ENCODE results near the gene QSOX2.
"Not testable (repeated sequence)": the region's sequence is repeated elsewhere in the genome, so short reads cannot be mapped to it uniquely, and the experiment has no call there.

Gene QSOX2

GRCh38 chr9:136282272-136282861, 36.8 kb upstream of the QSOX2 start:
- DNase-seq = no peak

GRCh38 chr9:136281421-136282271, 36.0 kb upstream of the QSOX2 start:
- DNase-seq = no peak

DNA sequence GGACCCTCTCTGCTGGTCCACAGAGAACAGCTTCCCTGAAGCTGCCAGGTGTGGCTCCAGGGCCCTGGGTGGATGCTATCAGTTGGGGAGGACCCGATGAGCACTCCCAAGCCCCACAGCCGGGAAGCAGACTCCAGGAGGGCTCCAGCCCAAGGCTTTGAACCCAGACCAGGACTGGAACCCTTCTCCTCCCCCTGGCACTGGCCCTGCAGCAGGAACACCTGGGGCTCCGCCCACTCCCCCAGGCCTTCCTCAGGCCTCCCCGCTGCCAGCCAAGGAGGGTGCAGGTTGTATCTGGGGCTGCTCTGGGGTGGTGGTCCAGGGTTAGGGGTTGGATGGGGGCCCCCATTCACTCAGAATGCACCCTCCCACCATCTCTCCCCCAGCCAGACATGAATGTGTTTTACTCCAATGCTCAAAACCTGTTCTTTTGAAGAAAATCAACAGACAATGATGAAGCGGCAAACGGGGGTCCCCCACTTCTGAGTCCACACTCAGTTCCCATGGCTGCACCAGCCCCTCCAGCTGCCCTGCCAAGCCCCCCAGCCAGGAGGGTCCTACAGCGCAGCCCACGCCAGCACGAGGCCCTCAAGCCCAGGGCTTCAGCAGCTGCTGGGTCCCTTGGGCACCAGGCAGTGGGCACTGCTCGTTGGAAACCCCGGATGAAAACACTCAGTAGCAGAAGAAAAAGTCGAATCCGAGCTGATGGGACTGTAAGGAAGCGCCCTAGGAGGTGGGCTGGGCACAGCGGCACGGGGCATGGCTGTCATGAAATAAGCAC, 35.1 kb upstream of the QSOX2 start:
- no peak for DNase-seq

GRCh38 chr9:136279471-136279870, 33.9 kb upstream of the QSOX2 start:
- no peak for DNase-seq

DNA sequence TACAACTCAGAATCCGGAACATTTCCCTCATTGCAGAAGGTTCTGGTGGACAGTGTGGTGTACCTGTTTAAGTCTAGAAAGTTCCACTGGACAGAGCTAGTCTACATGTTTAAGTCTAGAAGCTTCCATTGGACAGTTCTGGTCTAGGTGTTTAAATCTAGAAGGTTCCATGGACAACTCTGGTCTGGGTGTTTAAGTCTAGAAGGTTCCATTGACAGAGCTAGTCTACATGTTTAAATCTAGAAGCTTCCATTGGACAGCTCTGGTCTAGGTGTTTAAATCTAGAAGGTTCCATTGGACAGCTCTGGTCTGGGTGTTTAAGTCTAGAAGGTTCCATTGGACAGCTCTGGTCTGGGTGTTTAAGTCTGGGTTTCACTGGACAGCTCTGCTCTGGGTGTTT, 33.3 kb upstream of the QSOX2 start:
- DNase-seq = no peak

- DNase-seq = no peak
These were observed 32.6 kb upstream of the QSOX2 start for GRCh38 chr9:136278221-136278620.

DNA sequence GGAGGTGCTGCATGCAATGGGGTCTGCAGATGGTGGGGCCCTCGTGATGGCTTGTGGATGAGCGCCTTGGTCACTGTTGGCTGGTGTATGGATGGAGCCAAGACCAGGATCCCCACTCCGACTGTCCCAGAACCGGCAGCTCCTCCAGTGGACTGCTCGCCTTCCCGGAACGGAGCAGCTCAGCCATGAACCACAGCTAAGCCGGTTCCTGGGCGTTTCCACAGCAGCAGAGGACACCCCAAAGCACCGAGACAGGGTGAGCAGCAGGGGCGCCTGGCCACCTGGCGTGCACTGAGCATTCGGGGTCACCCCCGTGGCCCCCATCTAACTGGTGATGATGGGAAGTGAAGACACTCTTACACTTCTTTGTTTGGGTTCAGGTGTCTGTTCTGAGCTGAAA, 32.1 kb upstream of the QSOX2 start:
- no peak for DNase-seq

DNA sequence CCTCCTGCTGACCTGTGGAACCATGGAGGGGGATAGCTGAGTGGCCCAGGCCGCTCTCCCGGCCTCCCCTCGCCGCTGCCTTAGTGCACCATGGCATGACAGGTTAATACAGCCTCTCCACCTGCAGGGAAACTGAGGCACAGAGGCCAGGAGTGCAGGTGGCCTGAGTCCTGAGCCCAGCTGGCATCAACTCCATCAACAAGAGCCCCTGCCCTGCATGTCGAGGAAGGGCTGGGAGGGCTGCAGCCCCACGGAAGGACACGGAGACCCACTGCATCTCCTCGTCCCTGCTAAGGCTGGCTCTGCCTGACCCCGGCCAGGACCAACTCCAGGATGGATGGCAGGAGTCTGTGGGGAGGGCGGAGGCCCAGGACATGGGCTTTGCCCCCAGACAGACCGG, 31.1 kb upstream of the QSOX2 start:
- no peak for DNase-seq

GRCh38 chr9:136275655-136276429, 30.2 kb upstream of the QSOX2 start:
- DNase-seq = no peak

DNA sequence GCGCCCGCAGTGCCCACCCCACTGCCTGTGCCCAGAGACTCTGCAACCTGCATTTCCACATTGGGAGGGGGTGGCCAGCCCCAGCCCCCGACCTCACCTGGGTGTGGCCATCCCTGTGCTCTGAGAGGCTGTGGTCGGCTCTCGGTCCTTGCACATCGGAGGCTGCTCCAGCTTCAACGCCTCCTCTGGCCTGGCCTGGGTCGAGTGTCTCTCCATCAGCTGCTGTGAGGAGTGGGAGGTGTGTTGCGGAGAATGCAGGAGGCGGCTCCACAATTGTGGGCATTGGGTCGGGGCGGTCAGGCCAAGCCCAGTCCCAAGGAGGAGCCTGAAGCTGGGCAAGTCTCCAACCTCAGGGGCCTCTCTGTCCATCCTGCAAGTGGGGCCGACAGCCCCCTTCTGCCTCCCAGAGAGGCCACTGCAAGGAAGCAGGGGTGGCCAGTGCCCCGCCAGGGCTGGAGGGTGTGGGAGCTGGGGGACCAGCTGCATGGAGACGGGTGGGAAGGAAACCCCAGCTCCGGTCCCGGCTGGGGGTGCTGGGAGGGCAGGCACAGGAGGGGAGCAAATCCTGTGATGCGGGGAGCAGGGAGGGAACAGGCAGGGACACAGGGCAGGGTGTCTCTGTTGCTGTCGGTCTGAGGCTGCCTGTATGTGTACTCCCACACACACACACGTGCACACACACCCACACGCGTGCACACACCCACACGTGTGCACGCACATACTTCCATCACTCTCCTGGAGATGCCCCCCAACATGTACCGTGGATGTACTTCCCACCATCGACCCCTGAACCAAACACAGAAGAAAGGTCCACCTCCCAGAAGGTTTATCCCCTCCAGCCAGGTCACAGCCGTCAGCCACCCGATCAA, 29.4 kb upstream of the QSOX2 start:
- DNase-seq = no peak

DNA sequence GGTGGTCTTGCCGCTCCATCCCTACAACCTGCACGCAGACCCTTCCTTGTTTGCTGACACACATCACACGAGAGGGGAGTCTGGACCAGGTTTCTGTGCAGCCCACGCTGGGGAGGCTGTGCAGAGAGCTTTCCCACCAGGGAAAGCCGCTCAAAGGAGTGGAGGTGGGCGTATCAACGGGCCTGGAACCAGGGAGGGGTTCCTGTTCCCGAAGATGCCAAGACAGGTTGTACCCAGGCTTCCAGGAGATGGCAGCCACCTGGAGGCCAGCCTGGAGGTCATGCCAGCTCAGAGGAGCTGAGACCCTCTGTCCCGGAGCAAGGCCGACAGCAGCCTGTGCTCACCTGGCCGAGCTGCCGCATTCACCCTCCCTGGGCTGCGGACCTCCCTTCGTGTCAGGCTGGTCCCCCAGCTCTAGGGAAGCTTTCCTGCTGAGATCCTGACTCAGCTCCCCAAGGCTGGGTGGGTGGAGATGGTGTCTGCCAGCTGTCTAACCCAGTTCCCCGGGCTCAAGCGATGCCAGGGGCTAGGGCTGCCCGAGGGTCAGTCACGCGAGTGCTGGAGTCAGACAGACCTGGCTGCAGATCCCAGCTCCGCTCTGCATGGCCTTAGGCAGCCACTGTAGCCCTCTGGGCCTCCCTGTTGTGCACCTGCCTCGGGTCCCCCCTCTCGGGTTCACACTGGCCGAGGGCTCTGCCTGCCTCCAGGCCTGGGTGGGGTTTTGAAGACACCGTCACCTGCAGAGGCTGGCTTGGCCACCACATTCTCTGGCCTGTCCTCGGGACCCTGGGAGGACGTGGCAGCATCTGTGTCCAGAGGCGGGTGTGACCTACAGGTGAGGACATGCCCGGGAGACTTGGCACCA, 28.5 kb upstream of the QSOX2 start:
- DNase-seq = no peak

- no peak for DNase-seq
These were observed 27.7 kb upstream of the QSOX2 start for GRCh38 chr9:136273244-136273865.

GRCh38 chr9:136270173-136270705, 24.6 kb upstream of the QSOX2 start:
- DNase-seq = no peak

DNA sequence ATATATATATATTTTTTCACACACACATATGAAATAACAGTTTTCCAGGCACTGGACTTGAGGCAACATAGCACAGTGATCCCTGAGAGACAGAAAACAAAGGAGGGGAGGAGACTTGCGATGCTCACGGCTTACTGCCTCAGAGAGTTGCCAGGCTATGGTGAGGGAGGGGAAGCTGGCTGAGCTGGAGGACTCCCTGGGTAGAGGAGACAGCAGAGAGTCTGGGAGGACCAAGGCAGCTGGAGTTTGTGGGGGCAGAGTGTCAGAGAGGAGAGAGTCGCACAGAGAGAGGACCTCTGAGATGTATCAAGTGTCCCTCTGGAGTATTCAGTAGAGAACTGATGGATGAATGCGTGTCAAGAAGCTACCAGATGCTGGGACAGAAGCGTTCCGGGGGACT, 23.1 kb upstream of the QSOX2 start:
- no peak for DNase-seq

DNA sequence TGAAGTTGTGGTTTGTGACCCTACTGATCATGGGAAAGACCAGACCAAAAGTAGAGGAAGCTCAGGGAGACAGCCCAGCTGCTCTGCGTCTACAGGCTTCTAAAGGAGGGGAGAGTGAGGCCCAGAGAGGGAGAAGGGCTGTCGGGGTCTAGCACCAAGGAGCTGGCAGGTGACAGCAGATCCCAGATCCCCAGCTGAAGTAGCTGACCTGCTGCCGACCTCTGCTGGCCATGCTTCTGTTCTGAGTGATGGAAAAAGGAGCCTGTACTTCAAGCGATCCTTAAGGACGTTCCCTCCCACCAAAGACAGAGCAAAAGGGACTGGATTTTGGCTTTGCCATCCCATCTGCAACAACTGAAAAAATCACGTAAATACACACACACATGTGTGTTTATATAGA, 22.7 kb upstream of the QSOX2 start:
- DNase-seq = no peak

GRCh38 chr9:136267261-136268111, 21.9 kb upstream of the QSOX2 start:
- DNase-seq = peak; percentile 97

GRCh38 chr9:136266641-136267040, 21.0 kb upstream of the QSOX2 start:
- not testable (repeated sequence) for DNase-seq

DNA sequence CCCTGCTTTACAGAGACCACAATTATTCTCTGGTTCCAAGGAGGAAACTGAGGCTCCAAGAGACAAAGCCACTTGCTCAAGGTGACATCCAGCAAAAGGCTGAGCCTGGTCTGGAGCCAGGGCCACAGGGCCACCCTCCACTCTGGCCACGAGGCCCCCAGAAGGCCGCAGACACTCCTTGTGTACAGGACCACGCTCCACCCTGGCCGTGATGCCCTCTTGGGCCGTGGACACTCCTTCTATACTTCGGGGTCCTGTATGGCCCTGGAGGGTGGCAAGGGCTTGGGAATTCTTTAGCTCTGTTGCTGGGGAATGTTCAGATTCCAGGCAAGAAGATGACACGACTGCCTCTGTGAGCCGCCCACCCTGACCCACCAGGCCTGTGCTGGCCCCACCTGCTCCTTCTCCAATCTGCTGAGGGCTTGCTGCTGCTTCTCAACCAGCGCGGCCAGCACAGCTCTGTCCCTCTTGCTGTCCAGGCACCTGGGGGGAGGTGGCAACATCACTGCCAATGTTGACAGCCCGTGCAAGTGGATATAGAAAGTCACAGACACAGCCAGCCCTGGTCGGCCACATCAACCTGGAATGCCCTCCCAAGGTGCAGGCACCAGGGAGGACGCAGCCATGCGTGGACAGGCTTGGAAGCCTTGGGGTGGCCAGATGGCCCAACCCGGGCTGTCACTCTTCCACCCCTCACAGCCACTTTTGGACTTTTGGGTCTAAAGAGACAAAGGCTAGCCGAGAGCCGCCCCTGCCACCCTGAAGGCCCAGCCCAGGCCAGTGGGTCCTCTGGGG, 20.1 kb upstream of the QSOX2 start:
- no peak for DNase-seq

All from activated CD8-positive, alpha-beta memory T cell treated with anti-CD3 and anti-CD28 coated beads, Interleukin-2, amount 50 U/mL, for 48 hours (primary cell).